Prostate gland (tissue), 2 donors: ENCODE results near the gene IFNLR1.

ENCODE experiments used
- CTCF ChIP-seq, 4 experiments: fragments of 200-600 bp in 2 of 4; fragments of 450-650 bp in 2 of 4; sonication (generic) in 2 of 4; IDR thresholded peaks; 1 replicate in 3 of 4; 2 replicates in 1 of 4; pipeline ENCODE4 v1.5.1; 2016 to 2019; ENCODE audit warnings: antibody characterized with exemption in 4 of 4, mild to moderate bottlenecking in 2 of 4, moderate library complexity in 2 of 4
- POLR2AphosphoS5 ChIP-seq: sonication (generic); formaldehyde crosslinking; IDR thresholded peaks from one replicate; pipeline ENCODE4 v1.6.1; 2017; ENCODE audit warnings: antibody characterized with exemption

- TF ChIP-seq CTCF (IDR thresholded peaks at IDR 0.05) (no peak), POLR2AphosphoS5 (no peak)
Measured at GRCh38 chr1:24175033-24175755, 11.9 kb downstream of the IFNLR1 start.
